Trophoblast cell (in vitro differentiated cells and primary cell): ENCODE data around the gene PANK2.
"Not testable (repeated sequence)": the region's sequence is repeated elsewhere in the genome, so short reads cannot be mapped to it uniquely, and the experiment has no call there.

Experiments
- DNase-seq, 2 donors: peaks; one replicate each; pipeline ENCODE4 v3.0.0-alpha.2; 2016
- H2AFZ ChIP-seq: 2 replicates; pipeline ENCODE4 v1.6.1; 2013; ENCODE audit warnings: low read length, moderate library complexity, mild to moderate bottlenecking; ENCODE audit not compliant: insufficient read depth, poor library complexity
- H2AK5ac ChIP-seq: 2 replicates; pipeline ENCODE4 v1.6.1; 2013; ENCODE audit warnings: mild to moderate bottlenecking, low read length
- H2BK120ac ChIP-seq: 2 replicates; pipeline ENCODE4 v1.6.1; 2013; ENCODE audit warnings: low read length, mild to moderate bottlenecking, moderate library complexity; ENCODE audit not compliant: insufficient read depth, poor library complexity
- H2BK12ac ChIP-seq: 2 replicates; pipeline ENCODE4 v1.6.1; 2013; ENCODE audit warnings: mild to moderate bottlenecking, low read length, moderate library complexity
- H2BK5ac ChIP-seq: 2 replicates; pipeline ENCODE4 v1.6.1; 2013; ENCODE audit warnings: low read length, low read depth, moderate library complexity, mild to moderate bottlenecking; ENCODE audit not compliant: poor library complexity
- H3K14ac ChIP-seq: 2 replicates; pipeline ENCODE4 v1.6.1; 2013; ENCODE audit warnings: mild to moderate bottlenecking, low read length
- H3K18ac ChIP-seq: 2 replicates; pipeline ENCODE4 v1.6.1; 2013; ENCODE audit warnings: mild to moderate bottlenecking, low read length
- H3K23ac ChIP-seq: 2 replicates; pipeline ENCODE4 v1.6.1; 2013; ENCODE audit warnings: low read length
- H3K27ac ChIP-seq: 2 replicates; pipeline ENCODE4 v1.5.1; 2013; ENCODE audit warnings: low read depth, mild to moderate bottlenecking, inconsistent platforms, low read length, moderate library complexity
- H3K27me3 ChIP-seq: 2 replicates; pipeline ENCODE4 v1.6.1; 2013; ENCODE audit warnings: inconsistent platforms, mild to moderate bottlenecking, low read length, moderate library complexity; ENCODE audit not compliant: insufficient read depth
- H3K36me3 ChIP-seq, 2 experiments: 1 replicate in 1 of 2; 2 replicates in 1 of 2; pipeline ENCODE4 v1.6.1; 2013; ENCODE audit warnings: low read length in 2 of 2, mild to moderate bottlenecking in 2 of 2, moderate library complexity in 1 of 2; ENCODE audit not compliant: insufficient read depth in 2 of 2, control insufficient read depth in 1 of 2
- H3K4ac ChIP-seq: 2 replicates; pipeline ENCODE4 v1.6.1; 2013; ENCODE audit warnings: low read depth, mild to moderate bottlenecking, low read length, moderate library complexity
- H3K4me1 ChIP-seq, 2 experiments: 1 replicate in 1 of 2; 2 replicates in 1 of 2; pipeline ENCODE4 v1.6.1; 2013; ENCODE audit warnings: low read length in 2 of 2, mild to moderate bottlenecking in 2 of 2, moderate library complexity in 1 of 2; ENCODE audit not compliant: insufficient read depth in 2 of 2, control insufficient read depth in 1 of 2
- H3K4me2 ChIP-seq: 2 replicates; pipeline ENCODE4 v1.6.1; 2013; ENCODE audit warnings: inconsistent platforms, mild to moderate bottlenecking, low read length, moderate library complexity
- H3K4me3 ChIP-seq: 2 replicates; pipeline ENCODE4 v1.5.1; 2013; ENCODE audit warnings: mild to moderate bottlenecking, low read depth, low read length, inconsistent platforms
- H3K79me1 ChIP-seq: one replicate; pipeline ENCODE4 v1.6.1; 2013; ENCODE audit warnings: low read length
- H3K79me2 ChIP-seq: 2 replicates; pipeline ENCODE4 v1.6.1; 2013; ENCODE audit warnings: low read length, mild to moderate bottlenecking; ENCODE audit not compliant: control insufficient read depth, insufficient read depth, poor library complexity
- H3K9ac ChIP-seq: 2 replicates; pipeline ENCODE4 v1.6.1; 2013; ENCODE audit warnings: mild to moderate bottlenecking, low read length
- H3K9me3 ChIP-seq: 2 replicates; pipeline ENCODE4 v1.6.1; 2013; ENCODE audit warnings: low read depth, mild to moderate bottlenecking, control low read depth, inconsistent platforms, low read length; ENCODE audit not compliant: insufficient read depth
- H4K12ac ChIP-seq: 2 replicates; pipeline ENCODE4 v1.6.1; 2013; ENCODE audit warnings: low read depth, mild to moderate bottlenecking, low read length, moderate library complexity
- H4K8ac ChIP-seq: 2 replicates; pipeline ENCODE4 v1.6.1; 2013; ENCODE audit warnings: low read depth, mild to moderate bottlenecking, low read length, moderate library complexity
- H4K91ac ChIP-seq: one replicate; pipeline ENCODE4 v1.6.1; 2013; ENCODE audit warnings: low read depth, mild to moderate bottlenecking, low read length, moderate library complexity
- WGBS: extraction: QIAGEN DNeasy Blood & Tissue Kit; methylation state at CpG from one replicate; pipeline ENCODE4 v1.1.7; 2013; ENCODE audit warnings: missing lambda C conversion rate; ENCODE audit not compliant: insufficient read length, insufficient coverage; ENCODE audit errors: extremely low coverage; 5-methylcytosine and 5-hydroxymethylcytosine counted together

PANK2 gene

DNA sequence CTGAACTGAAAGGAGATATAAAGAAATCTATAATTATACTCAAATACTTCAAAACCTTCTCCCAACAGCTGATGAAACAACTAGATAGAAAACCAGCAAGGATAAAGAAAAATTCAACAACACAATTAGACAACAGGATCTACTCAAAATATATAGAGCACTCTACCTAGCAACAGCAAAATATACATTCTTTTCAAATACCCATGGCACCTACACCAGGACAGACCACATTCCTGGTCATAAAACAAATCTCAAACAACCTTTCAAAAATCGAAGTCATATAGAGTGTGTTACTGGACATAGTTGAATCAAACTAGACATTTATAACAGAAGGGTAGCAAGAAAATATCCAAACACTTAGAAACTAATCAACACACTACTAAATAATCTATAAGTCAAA, 83.0 kb downstream of the PANK2 start:
- WGBS: no CpG with 5 or more reads among the region's 1 CpG
- Histone ChIP-seq H3K27ac (no peak overlapping the region), H4K8ac (no peak overlapping the region)

DNA sequence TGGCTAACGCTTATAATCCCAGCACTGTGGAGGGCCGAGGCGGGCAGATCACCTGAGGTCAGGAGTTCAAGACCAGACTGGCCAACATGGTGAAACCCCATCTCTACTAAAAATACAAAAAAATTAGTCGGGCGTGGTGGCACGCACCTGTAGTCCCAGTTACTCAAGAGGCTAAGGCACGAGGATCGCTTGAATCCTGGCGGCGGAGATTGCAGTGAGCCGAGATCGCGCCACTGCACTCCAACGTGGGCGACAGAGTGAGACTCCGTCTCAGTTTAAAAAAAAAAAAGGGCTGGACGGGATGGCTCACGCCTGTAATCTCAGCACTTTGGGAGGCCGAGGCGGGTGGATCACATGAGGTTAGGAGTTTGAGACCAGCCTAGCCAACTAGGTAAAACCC, 83.4 kb downstream of the PANK2 start:
- not testable (repeated sequence) for H3K9ac ChIP-seq, H2BK5ac ChIP-seq, H3K36me3 ChIP-seq, H4K91ac ChIP-seq, H3K27me3 ChIP-seq, H3K79me1 ChIP-seq, H3K4me2 ChIP-seq, H3K9me3 ChIP-seq, H3K4me1 ChIP-seq, H2BK120ac ChIP-seq, H4K8ac ChIP-seq, H3K27ac ChIP-seq, H3K4me3 ChIP-seq, H3K4ac ChIP-seq, H3K79me2 ChIP-seq, H3K18ac ChIP-seq, H2AK5ac ChIP-seq, H2AFZ ChIP-seq, H3K23ac ChIP-seq, H4K12ac ChIP-seq, H3K14ac ChIP-seq, H2BK12ac ChIP-seq
- DNase-seq: peak; percentile 73 to 77
- no CpG with 5 or more reads among the region's 20 CpGs for WGBS

More for the DNA sequence above, 83.0 kb downstream of the PANK2 start:
- H2BK12ac ChIP-seq: no peak overlapping the region
- H3K79me2 ChIP-seq: no peaks in the 10 kb centered on the region
- no peak overlapping the region for H3K4ac ChIP-seq
- H3K36me3 ChIP-seq: no peaks in the 10 kb centered on the region
- H3K23ac ChIP-seq: no peak overlapping the region
- no peak overlapping the region for H2BK120ac ChIP-seq
- no peak overlapping the region for H2AFZ ChIP-seq
- no peak overlapping the region for H3K4me2 ChIP-seq
- no peak overlapping the region for H3K18ac ChIP-seq
- H3K79me1 ChIP-seq: no peaks in the 10 kb centered on the region
- H2AK5ac ChIP-seq: no peak overlapping the region
- DNase-seq: peak in 1 of 2 donors; percentile 73
- H3K14ac ChIP-seq: no peak overlapping the region
- H3K4me1 ChIP-seq: peaks cover 0 to 2% of the 10 kb centered on the region in 2 experiments
- no peaks in the 10 kb centered on the region for H3K9me3 ChIP-seq
- no peak overlapping the region for H3K9ac ChIP-seq
- no peak overlapping the region for H3K4me3 ChIP-seq
- no peaks in the 10 kb centered on the region for H3K27me3 ChIP-seq
- no peak overlapping the region for H4K12ac ChIP-seq
- no peak overlapping the region for H4K91ac ChIP-seq
- H2BK5ac ChIP-seq: no peak overlapping the region

DNA sequence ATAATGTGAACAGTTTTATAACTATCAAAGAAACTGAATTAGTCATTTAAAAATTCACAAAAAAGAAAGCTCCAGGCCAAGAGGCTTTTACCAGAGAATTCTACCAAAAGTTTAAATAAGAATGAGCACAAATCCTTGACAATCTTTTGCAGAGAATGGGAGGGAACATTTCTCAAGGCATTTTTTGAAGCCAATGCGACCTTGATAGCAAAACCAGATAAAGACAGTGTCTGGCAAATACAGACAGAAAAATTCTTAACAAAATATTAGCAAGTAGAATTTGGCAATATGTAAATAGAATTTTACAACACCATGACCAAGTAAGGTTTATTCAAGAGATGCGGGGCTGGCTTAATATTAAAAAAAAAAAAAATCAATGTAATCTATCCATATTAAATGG, 84.5 kb downstream of the PANK2 start:
- Histone ChIP-seq H4K8ac (no peak overlapping the region), H3K79me2 (no peaks in the 10 kb centered on the region), H3K4me3 (no peak overlapping the region), H3K27ac (no peak overlapping the region), H3K14ac (no peak overlapping the region), H2BK120ac (no peak overlapping the region), H4K12ac (no peak overlapping the region), H3K23ac (no peak overlapping the region), H2AFZ (no peak overlapping the region), H3K27me3 (no peaks in the 10 kb centered on the region), H3K9me3 (no peaks in the 10 kb centered on the region), H4K91ac (no peak overlapping the region), H3K4me1 (peaks cover 0 to 2% of the 10 kb centered on the region in 2 experiments), H3K4ac (no peak overlapping the region), H3K18ac (no peak overlapping the region), H3K36me3 (no peaks in the 10 kb centered on the region), H3K9ac (no peak overlapping the region), H2BK5ac (no peak overlapping the region), H3K79me1 (no peaks in the 10 kb centered on the region), H3K4me2 (no peak overlapping the region), H2BK12ac (no peak overlapping the region), H2AK5ac (no peak overlapping the region)
- no CpG with 5 or more reads among the region's 2 CpGs for WGBS
- DNase-seq: peak; percentile 53 to 88

DNA sequence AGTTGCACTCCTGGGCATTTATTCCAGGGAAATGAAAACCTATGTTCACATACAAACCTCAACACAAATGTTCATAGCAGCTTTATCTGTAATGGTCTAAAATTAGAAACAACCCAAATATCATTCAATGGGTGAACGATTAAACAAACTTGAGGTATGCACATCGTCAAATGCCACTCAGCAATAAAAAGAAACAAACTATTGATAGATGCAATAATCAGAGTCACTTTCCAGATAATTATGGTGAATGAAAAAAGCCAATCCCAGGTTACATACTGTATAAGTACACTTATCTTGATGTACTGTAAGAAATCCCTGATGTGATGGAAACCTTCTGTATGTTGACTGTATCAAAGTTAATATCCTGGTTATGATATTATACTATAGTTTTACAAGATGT, 87.3 kb downstream of the PANK2 start:
- no CpG with 5 or more reads among the region's 2 CpGs for WGBS
- Histone ChIP-seq H2AK5ac (no peak overlapping the region), H3K79me2 (no peaks in the 10 kb centered on the region), H3K23ac (no peak overlapping the region), H3K36me3 (no peaks in the 10 kb centered on the region), H2AFZ (no peak overlapping the region), H2BK12ac (no peak overlapping the region), H2BK5ac (no peak overlapping the region), H4K91ac (no peak overlapping the region), H4K12ac (no peak overlapping the region), H3K4me3 (no peak overlapping the region), H3K4ac (no peak overlapping the region), H3K79me1 (no peaks in the 10 kb centered on the region), H3K18ac (no peak overlapping the region), H3K9ac (no peak overlapping the region), H3K27me3 (no peaks in the 10 kb centered on the region), H3K14ac (no peak overlapping the region), H2BK120ac (no peak overlapping the region), H3K4me1 (no peaks in the 10 kb centered on the region), H3K27ac (no peak overlapping the region), H4K8ac (no peak overlapping the region), H3K9me3 (no peaks in the 10 kb centered on the region), H3K4me2 (no peak overlapping the region)
- DNase-seq: no peak
